Erythroblast (primary cell): Measurements from ENCODE around the gene COBL.

Source experiments
- GATA1 ChIP-seq: IDR thresholded peaks from 2 replicates; pipeline ENCODE4 v1.6.1; 2011; ENCODE audit warnings: low read depth, mild to moderate bottlenecking, control low read depth, low read length, moderate library complexity
- POLR2A ChIP-seq: IDR thresholded peaks from 2 replicates; pipeline ENCODE4 v1.6.1; 2011; ENCODE audit warnings: mild to moderate bottlenecking, low read length

DNA sequence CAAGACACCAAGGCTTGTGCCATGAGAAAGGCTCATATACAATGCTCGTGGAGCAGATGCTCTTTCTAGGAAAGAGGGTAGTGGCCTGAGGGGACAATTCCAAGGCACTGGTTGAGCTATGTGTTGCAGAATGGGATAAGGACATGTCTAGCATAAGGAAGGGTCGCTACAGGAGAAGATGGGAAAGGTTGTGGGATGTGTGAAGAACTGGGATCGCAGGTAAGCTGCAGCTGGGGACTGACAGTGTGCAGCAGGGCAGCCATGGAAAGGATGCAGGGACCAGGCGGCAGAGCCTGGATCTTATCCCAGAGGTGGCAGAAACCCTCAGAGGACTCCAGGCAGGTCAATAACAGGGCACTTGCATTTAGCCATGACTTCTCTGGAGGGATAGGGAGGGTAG is 56.1 kb downstream of the COBL start:
- TF ChIP-seq POLR2A, result no peak
- no peak for TF ChIP-seq GATA1
